ENCODE data around the gene LTBP2.

Gene LTBP2

GRCh38 chr14:74503938-74504335 lies 108.1 kb downstream of the LTBP2 start:
- DNase-seq: no peak

- DNase-seq: no peak
These were observed 108.6 kb downstream of the LTBP2 start for GRCh38 chr14:74503291-74503937.

GRCh38 chr14:74502236-74503019 lies 109.6 kb downstream of the LTBP2 start:
- DNase-seq: no peak

- no peak for DNase-seq
These were observed 110.3 kb downstream of the LTBP2 start for GRCh38 chr14:74501691-74502090.

- no peak for DNase-seq
These were observed 110.9 kb downstream of the LTBP2 start for GRCh38 chr14:74501135-74501614.

- DNase-seq: no peak
These were observed 111.5 kb downstream of the LTBP2 start for GRCh38 chr14:74500417-74501134.

- no peak for DNase-seq
These were observed 116.7 kb downstream of the LTBP2 start for GRCh38 chr14:74495356-74495755.

- peak; percentile 100 for DNase-seq
These were observed 118.4 kb downstream of the LTBP2 start, which contains the start of gene ISCA2 for GRCh38 chr14:74493343-74494261. Gene ISCA2, plus strand, starts transcription at chr14:74493765. Its CDS starts 10 bp downstream, at chr14:74493775.

- DNase-seq: no peak
These were observed 119.2 kb downstream of the LTBP2 start, which contains the start of gene NPC2 for GRCh38 chr14:74492776-74493342. Gene NPC2, minus strand, starts transcription at chr14:74493305. Its CDS starts 31 bp downstream, at chr14:74493274.

GRCh38 chr14:74491956-74492775 lies 119.9 kb downstream of the LTBP2 start:
- no peak for DNase-seq

- DNase-seq: no peak
These were observed 121.6 kb downstream of the LTBP2 start for GRCh38 chr14:74490486-74490885.

- no peak for DNase-seq
These were observed 123.1 kb downstream of the LTBP2 start for GRCh38 chr14:74488786-74489397.

GRCh38 chr14:74486164-74486563 lies 125.9 kb downstream of the LTBP2 start:
- no peak for DNase-seq

- DNase-seq: no peak
These were observed 128.7 kb downstream of the LTBP2 start for GRCh38 chr14:74483321-74483720.

GRCh38 chr14:74482571-74482970 lies 129.5 kb downstream of the LTBP2 start:
- DNase-seq: no peak

- no peak for DNase-seq
These were observed 132.0 kb downstream of the LTBP2 start for GRCh38 chr14:74480046-74480445.

- no peak for DNase-seq
These were observed 132.9 kb downstream of the LTBP2 start for GRCh38 chr14:74478996-74479635.

- no peak for DNase-seq
These were observed 135.4 kb downstream of the LTBP2 start for GRCh38 chr14:74476607-74477006.

- DNase-seq: no peak
These were observed 135.9 kb downstream of the LTBP2 start for GRCh38 chr14:74476107-74476506.

GRCh38 chr14:74475678-74476077 lies 136.4 kb downstream of the LTBP2 start:
- DNase-seq: no peak
